Measurements from ENCODE around the gene LRRC49. TPM values are rescaled to one million over a fixed set of nuclear protein-coding genes. Genes with fewer than 3 reads are reported as not detected.

Gene LRRC49, protein sequence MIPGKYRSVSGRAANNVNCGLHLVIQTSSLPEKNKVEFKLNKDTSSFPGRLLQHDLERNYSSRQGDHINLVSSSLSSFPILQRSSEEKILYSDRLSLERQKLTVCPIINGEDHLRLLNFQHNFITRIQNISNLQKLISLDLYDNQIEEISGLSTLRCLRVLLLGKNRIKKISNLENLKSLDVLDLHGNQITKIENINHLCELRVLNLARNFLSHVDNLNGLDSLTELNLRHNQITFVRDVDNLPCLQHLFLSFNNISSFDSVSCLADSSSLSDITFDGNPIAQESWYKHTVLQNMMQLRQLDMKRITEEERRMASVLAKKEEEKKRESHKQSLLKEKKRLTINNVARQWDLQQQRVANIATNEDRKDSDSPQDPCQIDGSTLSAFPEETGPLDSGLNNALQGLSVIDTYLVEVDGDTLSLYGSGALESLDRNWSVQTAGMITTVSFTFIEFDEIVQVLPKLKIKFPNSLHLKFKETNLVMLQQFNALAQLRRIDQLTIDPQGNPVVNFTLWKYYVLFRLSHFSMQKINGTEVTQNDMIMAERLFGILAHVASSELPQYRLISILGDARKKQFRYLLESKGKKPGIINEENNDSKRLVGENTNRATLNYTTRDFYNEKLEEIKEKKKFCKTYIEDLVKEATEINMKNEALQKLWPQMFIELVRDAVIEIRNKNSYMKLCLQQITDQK
- total RNA-seq (2014; rRNA removed; shearing (Covaris generic); ENCODE audit: low replicate concordance) = not detected in 2 replicates

DNA sequence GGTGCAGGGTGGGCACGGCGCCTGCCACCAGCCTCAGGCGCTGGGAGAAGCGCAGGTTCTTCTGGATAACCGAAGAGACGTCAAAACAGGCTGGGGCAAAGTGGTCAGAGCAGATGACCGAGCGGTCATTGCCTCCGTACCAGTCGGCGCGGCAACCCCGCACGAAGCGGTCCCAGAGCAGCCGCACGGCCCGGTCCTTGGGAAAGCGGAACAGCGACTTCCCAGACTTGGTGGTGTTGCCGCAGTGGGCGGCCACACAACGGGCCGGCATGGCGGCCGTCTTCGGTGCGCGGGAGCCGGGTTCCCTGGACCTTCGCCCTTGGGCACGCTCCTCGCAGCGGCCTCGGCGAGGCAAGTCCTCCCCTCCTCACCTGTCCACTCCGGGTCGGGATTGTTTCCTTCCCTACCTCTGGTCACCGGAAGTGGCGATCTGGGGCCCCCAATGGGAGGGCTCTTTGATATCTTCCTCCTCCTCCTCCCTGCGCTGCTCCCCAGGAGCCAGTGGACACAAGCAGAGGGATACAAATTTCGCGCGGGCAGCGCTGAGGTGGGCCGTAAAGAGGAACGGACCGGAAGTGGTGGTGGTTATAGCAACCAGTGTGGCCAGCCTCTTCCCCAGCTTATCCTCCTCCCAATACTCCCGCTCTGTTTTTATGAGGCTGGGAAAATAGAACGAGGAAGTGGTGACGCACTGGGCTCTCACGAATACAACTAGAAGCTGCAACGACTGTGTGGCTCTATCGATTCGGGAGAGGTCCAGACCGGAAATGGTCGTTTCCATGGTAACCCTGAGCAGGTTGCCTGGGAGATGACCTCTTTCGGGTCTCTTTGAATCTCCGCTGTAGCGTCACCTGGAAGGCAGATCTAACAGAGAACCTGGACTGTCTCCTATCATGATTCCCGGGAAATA, at the start of gene LRRC49, which contains the start of gene THAP10:
LRRC49 (plus strand) TSS at position 825 of the 910 bp plus-strand sequence; CDS start at position 894, 69 bp downstream.
THAP10 (minus strand) TSS at position 432 of the 910 bp plus-strand sequence; CDS start at position 271, 161 bp downstream.
- H3K4me3 ChIP-seq (ENCODE audit: low read length) = no peak within 1 kb of the TSS
- H3K4me2 ChIP-seq (ENCODE audit: low read depth, low read length, poor library complexity, severe bottlenecking) = no peak within 1 kb of the TSS
- no peak within 1 kb of the TSS for H3K27ac ChIP-seq (ENCODE audit: low read length)
- H3K79me2 ChIP-seq (ENCODE audit: low read length) = no peaks in the 10 kb centered on the region
- DNase-seq = no peak
- H3K9me2 ChIP-seq (replicated peaks; ENCODE audit: insufficient read depth, low read length) = no peaks in the 10 kb centered on the region
- no peaks in the 10 kb centered on the region for H3K4me1 ChIP-seq (ENCODE audit: low read length)
- no peak within 1 kb of the TSS for H3K9ac ChIP-seq (ENCODE audit: low read length)
- H2AFZ ChIP-seq (ENCODE audit: low read length) = no peak within 1 kb of the TSS
- no peaks in the 10 kb centered on the region for H4K20me1 ChIP-seq (ENCODE audit: insufficient read depth, low read depth, low read length)
- no peaks in the 10 kb centered on the region for H3K9me3 ChIP-seq (ENCODE audit: low read length)
- H3K27me3 ChIP-seq (ENCODE audit: low read length) = no peaks in the 10 kb centered on the region
- no peaks in the 10 kb centered on the region for H3K36me3 ChIP-seq (ENCODE audit: insufficient read depth, low read length)

DNA sequence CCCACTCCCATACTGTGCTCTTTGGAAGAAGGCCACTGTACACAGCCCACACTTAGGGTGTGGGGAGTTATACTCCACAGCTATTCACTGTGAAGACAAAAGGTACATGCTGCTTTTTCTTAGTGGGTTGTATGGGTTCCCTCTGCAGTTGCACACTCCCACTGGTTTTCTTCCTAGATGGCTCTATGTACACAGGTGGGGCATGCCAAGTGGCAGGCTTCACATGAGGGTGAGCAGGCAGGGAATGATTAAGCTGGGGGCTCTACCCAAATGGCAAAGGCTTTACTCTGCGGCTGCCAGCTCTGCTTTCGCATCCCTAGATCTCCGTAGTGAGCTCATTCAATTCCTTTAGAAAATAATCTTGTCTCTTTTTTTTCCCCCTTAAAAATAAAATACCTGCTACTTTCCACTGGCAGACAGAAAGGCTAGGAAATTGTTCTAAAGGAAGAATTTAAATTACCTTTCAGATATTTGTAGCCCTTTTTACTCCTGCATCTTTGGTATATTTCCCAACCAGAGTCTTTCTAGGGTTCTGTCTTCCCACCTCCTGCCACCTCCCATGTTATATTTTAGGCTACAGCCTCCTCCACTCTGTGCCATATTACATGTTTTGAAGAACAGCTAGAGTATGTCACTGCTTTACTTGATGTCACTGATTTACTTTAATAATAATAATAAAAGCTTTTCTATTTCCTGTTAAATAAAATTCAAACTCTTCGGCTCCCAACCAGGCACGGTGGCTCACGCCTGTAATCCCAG, 46.8 kb upstream of the LRRC49 start:
- Histone ChIP-seq H4K20me1 (ENCODE audit: insufficient read depth, low read depth, low read length) (no peaks in the 10 kb centered on the region), H3K4me3 (ENCODE audit: low read length) (no peak overlapping the region), H3K79me2 (ENCODE audit: low read length) (no peaks in the 10 kb centered on the region), H3K4me1 (ENCODE audit: low read length) (no peaks in the 10 kb centered on the region), H3K9ac (ENCODE audit: low read length) (no peak overlapping the region), H3K9me2 (replicated peaks; ENCODE audit: insufficient read depth, low read length) (no peaks in the 10 kb centered on the region), H3K9me3 (ENCODE audit: low read length) (no peaks in the 10 kb centered on the region), H2AFZ (ENCODE audit: low read length) (no peak overlapping the region), H3K36me3 (ENCODE audit: insufficient read depth, low read length) (no peaks in the 10 kb centered on the region), H3K4me2 (ENCODE audit: low read depth, low read length, poor library complexity, severe bottlenecking) (no peak overlapping the region), H3K27ac (ENCODE audit: low read length) (no peak overlapping the region), H3K27me3 (ENCODE audit: low read length) (0 out of 2 replicates have a peak, but pooled peaks cover 2% of the 10 kb centered on the region)
- no peak for DNase-seq

DNA sequence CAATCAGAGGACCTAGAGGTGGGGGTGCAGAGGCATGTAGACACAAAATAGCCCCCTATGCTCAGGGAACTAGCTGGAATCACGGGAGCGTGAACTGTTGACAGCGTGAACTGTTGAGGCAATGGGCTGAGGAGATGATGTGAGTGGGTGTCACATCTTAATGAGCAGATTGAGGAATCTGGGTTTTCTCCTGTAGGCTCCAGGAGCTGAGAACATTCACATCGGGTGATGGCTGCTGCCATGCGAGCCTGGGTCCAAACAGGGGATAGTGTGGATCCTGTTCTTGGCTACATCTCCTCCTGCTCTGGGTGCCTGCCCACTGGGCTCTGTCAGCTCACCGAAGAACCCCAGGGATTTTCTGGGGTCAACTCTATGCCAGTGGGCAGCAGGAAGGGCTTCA, 40.7 kb upstream of the LRRC49 start:
- Histone ChIP-seq H3K4me3 (ENCODE audit: low read length) (no peak overlapping the region), H3K27me3 (ENCODE audit: low read length) (no peaks in the 10 kb centered on the region), H2AFZ (ENCODE audit: low read length) (no peak overlapping the region), H3K9ac (ENCODE audit: low read length) (no peak overlapping the region), H3K4me1 (ENCODE audit: low read length) (peaks cover 2% of the 10 kb centered on the region; the same call in 1 of the 2 replicates), H3K27ac (ENCODE audit: low read length) (no peak overlapping the region), H3K9me2 (replicated peaks; ENCODE audit: insufficient read depth, low read length) (no peaks in the 10 kb centered on the region), H3K9me3 (ENCODE audit: low read length) (no peaks in the 10 kb centered on the region), H3K36me3 (ENCODE audit: insufficient read depth, low read length) (no peaks in the 10 kb centered on the region), H4K20me1 (ENCODE audit: insufficient read depth, low read depth, low read length) (no peaks in the 10 kb centered on the region), H3K79me2 (ENCODE audit: low read length) (no peaks in the 10 kb centered on the region), H3K4me2 (ENCODE audit: low read depth, low read length, poor library complexity, severe bottlenecking) (no peak overlapping the region)
- no peak for DNase-seq

DNA sequence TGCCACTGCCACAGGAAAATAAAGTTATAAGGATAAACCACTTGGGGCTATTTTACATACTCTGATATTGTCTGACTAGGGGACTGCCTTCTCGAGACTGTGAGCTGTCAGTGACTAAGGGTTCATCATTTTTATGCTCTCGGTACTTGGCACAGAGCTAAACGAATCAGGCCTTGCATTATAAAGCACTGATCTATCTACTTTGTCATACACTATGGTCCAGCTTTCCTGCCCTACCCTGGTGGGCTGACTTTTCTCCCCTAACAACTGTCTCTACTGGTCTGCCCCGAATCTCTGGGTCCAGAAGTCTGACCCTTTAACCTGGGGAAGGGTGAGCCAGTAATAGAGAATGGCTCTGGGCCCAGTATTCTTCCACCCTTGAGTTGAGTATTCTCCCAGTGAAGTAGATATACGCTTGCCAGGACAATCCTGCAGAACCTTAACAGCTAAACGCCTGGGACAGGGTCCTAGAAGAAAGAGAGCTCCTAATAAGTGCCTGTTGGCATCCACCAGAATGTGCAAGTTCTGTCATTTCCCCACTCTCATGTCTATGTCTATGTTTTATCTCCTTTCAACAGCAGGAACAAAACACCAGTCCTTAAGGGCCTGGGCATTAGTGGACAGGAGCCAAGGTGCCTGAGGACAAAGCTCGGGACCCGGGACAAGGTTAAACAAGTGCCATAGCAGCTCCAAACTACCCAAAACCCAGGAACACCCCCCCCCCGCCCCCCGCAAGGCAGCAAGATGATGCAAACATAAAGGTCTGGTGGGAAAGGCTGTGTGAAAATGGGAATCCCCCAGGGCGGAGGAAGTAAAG, 39.9 kb upstream of the LRRC49 start:
- no peak overlapping the region for H2AFZ ChIP-seq (ENCODE audit: low read length)
- no peak overlapping the region for H3K4me3 ChIP-seq (ENCODE audit: low read length)
- peaks cover 2% of the 10 kb centered on the region; the same call in 1 of the 2 replicates for H3K4me1 ChIP-seq (ENCODE audit: low read length)
- H4K20me1 ChIP-seq (ENCODE audit: insufficient read depth, low read depth, low read length) = no peaks in the 10 kb centered on the region
- H3K36me3 ChIP-seq (ENCODE audit: insufficient read depth, low read length) = no peaks in the 10 kb centered on the region
- H3K79me2 ChIP-seq (ENCODE audit: low read length) = no peaks in the 10 kb centered on the region
- DNase-seq = no peak
- no peaks in the 10 kb centered on the region for H3K9me2 ChIP-seq (replicated peaks; ENCODE audit: insufficient read depth, low read length)
- no peak overlapping the region for H3K9ac ChIP-seq (ENCODE audit: low read length)
- H3K9me3 ChIP-seq (ENCODE audit: low read length) = no peaks in the 10 kb centered on the region
- H3K4me2 ChIP-seq (ENCODE audit: low read depth, low read length, poor library complexity, severe bottlenecking) = no peak overlapping the region
- H3K27me3 ChIP-seq (ENCODE audit: low read length) = no peaks in the 10 kb centered on the region
- H3K27ac ChIP-seq (ENCODE audit: low read length) = no peak overlapping the region

DNA sequence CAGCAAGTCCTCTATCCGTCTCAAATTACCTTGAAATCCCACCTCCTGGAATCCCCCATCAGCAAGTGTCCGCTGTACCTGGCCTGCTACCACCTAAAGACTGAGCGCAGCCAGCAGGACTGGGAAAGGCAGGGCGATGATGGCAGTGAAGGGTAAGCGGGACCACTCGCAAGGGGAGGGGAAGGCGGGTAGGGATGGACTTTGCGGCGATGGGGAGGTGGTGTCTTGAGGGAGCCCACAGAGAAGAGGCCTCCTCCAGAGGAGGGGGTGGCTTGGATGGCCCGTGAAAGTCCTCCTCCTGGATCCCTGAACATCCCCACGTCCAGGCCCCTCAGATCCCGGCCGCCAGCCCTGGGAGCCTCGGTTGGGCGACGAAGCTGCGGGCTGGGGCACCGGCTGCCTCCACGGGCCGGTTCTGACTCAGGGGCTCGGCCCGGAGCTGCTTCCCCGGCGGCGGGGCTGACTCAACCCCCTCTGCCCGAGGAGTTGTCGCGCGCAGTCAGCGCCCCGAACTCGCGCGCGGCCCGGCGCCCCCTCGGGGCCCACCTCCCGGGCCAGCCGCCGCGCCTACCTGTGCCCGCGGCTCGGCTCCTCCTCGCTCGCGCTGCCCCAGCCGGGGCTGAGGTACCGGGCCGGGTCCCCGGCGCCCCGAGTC, 39.2 kb upstream of the LRRC49 start:
- Histone ChIP-seq H3K4me3 (ENCODE audit: low read length) (no peak overlapping the region), H3K4me2 (ENCODE audit: low read depth, low read length, poor library complexity, severe bottlenecking) (no peak overlapping the region), H3K9ac (ENCODE audit: low read length) (no peak overlapping the region)

DNA sequence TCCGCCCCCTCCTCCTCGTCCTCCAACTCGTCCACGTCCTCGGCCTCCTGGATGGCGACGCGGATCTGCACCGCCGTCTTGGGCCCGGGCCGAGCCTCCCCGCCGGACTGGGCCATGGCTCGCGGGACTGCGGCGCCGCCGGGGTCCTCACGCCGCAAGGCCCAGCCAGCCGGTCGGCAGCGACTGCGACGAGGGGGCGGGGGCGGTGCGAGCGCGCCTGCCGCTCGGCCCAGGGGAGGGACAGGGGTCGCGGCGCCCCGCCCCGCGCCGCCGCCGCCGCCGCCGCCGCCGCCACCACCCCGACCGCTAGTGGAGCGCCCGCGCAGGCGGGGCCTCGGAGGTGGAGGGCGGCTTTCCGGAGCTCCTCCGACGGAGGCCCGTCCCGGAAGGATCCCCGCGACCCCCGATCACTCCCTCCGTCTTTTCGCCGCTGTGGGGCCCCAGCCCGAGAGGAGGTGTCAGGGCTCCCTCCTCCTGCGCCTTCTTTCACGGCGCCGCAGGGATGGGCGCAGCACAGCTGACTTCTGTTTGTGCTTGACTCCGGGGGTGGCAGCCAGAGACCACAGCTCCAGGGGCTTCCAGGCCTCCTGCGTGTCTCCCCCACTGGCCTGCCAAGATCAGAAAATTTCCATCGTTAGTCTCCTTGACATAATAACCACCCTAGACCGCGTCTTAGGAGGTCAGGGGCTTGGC, 38.5 kb upstream of the LRRC49 start, which contains the start of gene LARP6:
LARP6 (minus strand) TSS at position 185 of the 693 bp plus-strand sequence; CDS start at position 116, 69 bp downstream.
- Histone ChIP-seq H3K27ac (ENCODE audit: low read length) (no peak within 1 kb of the TSS), H3K36me3 (ENCODE audit: insufficient read depth, low read length) (no peaks in the 10 kb centered on the region), H3K9me3 (ENCODE audit: low read length) (no peaks in the 10 kb centered on the region), H3K27me3 (ENCODE audit: low read length) (no peaks in the 10 kb centered on the region), H4K20me1 (ENCODE audit: insufficient read depth, low read depth, low read length) (no peaks in the 10 kb centered on the region), H3K79me2 (ENCODE audit: low read length) (no peaks in the 10 kb centered on the region), H3K4me2 (ENCODE audit: low read depth, low read length, poor library complexity, severe bottlenecking) (no peak within 1 kb of the TSS), H3K4me3 (ENCODE audit: low read length) (no peak within 1 kb of the TSS), H2AFZ (ENCODE audit: low read length) (no peak within 1 kb of the TSS), H3K9me2 (replicated peaks; ENCODE audit: insufficient read depth, low read length) (no peaks in the 10 kb centered on the region), H3K4me1 (ENCODE audit: low read length) (peaks cover 2% of the 10 kb centered on the region; the same call in 1 of the 2 replicates), H3K9ac (ENCODE audit: low read length) (no peak within 1 kb of the TSS)
- no peak for DNase-seq

More for the DNA sequence above, 39.2 kb upstream of the LRRC49 start:
- Histone ChIP-seq H3K27ac (ENCODE audit: low read length) (no peak overlapping the region), H2AFZ (ENCODE audit: low read length) (no peak overlapping the region), H3K4me1 (ENCODE audit: low read length) (peaks cover 2% of the 10 kb centered on the region; the same call in 1 of the 2 replicates), H4K20me1 (ENCODE audit: insufficient read depth, low read depth, low read length) (no peaks in the 10 kb centered on the region), H3K79me2 (ENCODE audit: low read length) (no peaks in the 10 kb centered on the region), H3K9me2 (replicated peaks; ENCODE audit: insufficient read depth, low read length) (no peaks in the 10 kb centered on the region), H3K27me3 (ENCODE audit: low read length) (no peaks in the 10 kb centered on the region), H3K9me3 (ENCODE audit: low read length) (no peaks in the 10 kb centered on the region), H3K36me3 (ENCODE audit: insufficient read depth, low read length) (no peaks in the 10 kb centered on the region)
- no peak for DNase-seq
